ENCODE results near the gene ANKRD36.
"Not testable (repeated sequence)": the region's sequence is repeated elsewhere in the genome, so short reads cannot be mapped to it uniquely, and the experiment has no call there.

The ANKRD36 gene

GRCh38 chr2:97113882-97114255, 916 bp downstream of the ANKRD36 start:
- DNase-seq (ENCODE audit: low read depth), result not testable (repeated sequence)

GRCh38 chr2:97129090-97129489, 16.1 kb downstream of the ANKRD36 start:
- not testable (repeated sequence) for DNase-seq (ENCODE audit: low read depth)

DNA sequence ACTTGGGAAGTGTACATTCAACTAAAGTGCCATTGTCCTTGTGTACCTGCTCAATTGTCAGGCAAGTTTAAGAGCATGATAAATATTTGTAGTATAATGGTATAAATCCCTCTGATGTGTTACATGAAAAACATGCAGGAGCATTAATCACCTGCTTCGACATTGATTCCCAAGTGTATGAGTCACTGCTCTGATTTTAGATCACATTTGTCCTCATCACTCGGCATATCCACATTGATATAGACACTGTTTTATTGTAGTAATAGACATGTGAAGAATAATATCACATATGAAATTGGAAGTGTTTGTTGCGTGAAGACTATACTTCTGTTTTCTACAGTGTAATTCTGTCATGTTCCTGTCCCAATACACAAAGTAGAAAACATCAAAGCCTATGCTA, 31.1 kb downstream of the ANKRD36 start:
- DNase-seq (ENCODE audit: low read depth), result not testable (repeated sequence)

DNA sequence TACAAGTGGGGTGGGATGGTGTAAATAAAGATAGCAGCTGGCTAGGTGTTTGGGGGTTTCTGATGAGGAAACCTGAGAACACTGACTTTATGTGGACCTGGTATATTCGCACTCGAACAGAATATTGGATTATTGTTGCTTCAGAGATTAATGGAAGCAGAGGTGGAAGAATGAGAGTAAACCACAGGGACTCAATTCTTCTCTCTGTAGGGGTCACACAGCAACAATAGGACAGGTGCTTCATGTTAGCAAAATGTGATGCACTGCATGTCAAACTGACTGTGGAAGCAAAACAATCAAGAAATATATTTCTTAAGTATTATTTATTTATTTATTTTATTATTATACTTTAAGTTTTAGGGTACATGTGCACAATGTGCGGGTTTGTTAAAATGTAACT, 53.6 kb downstream of the ANKRD36 start:
- not testable (repeated sequence) for DNase-seq (ENCODE audit: low read depth)

- not testable (repeated sequence) for DNase-seq (ENCODE audit: low read depth)
Observed at GRCh38 chr2:97167938-97168337, 55.0 kb downstream of the ANKRD36 start.

DNA sequence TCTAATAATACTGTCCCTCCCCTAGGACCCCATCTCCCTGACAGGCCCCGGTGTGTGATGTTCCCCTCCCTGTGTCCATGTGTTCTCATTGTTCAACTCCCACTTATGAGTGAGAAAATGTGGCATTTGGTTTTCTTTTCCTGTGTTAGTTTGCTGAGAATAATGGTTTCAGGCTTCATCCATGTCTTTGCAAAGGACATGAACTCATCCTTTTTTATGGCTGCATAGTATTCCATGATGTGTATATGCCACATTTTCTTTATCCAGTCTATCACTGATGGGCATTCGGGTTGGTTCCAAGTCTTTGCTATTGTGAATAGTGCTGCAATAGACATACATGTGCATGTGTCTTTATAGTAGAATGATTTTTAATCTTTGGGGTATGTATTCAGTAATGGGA, 55.6 kb downstream of the ANKRD36 start:
- not testable (repeated sequence) for DNase-seq (ENCODE audit: low read depth)

- not testable (repeated sequence) for DNase-seq (ENCODE audit: low read depth)
Observed at GRCh38 chr2:97180391-97180790, 67.4 kb downstream of the ANKRD36 start.

- not testable (repeated sequence) for DNase-seq (ENCODE audit: low read depth)
Observed at GRCh38 chr2:97195349-97195748, 82.4 kb downstream of the ANKRD36 start.

DNA sequence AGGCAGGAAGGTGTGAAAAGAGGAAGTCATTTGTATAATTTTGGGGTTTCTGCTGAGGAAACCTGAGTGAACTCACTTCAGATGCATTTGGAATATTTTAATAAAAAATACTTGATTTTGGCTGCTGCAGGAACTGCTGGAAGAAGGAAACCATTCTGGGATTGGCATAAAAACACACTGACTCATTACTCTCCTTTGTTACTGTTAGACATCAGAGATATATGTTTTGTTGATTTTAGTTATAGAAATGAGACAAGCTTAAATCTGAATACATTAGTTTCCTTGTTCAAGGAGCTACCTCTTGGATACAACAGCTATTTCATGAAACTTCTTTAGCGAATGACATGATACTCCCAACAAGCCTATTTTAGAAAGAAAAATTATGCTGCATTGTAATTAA, 84.3 kb downstream of the ANKRD36 start:
- DNase-seq (ENCODE audit: low read depth), result not testable (repeated sequence)

DNA sequence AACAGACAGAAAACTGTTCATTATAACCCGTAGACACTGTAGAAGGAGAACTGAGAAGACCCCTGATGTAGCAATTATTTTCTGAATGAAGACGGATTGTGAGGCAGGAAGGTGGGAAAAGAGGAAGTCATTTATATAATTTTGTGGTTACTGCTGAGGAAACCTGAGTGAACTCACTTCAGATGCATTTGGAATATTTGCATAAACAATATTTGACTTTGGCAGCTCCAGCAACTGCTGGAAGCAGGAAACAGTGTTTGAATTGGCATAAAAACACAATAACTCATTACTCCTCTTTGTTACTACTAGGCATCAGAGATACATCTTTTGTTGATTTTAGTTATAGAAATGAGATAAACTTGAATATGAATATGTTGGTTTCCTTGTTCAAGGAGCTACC, 87.9 kb downstream of the ANKRD36 start:
- not testable (repeated sequence) for DNase-seq (ENCODE audit: low read depth)

DNA sequence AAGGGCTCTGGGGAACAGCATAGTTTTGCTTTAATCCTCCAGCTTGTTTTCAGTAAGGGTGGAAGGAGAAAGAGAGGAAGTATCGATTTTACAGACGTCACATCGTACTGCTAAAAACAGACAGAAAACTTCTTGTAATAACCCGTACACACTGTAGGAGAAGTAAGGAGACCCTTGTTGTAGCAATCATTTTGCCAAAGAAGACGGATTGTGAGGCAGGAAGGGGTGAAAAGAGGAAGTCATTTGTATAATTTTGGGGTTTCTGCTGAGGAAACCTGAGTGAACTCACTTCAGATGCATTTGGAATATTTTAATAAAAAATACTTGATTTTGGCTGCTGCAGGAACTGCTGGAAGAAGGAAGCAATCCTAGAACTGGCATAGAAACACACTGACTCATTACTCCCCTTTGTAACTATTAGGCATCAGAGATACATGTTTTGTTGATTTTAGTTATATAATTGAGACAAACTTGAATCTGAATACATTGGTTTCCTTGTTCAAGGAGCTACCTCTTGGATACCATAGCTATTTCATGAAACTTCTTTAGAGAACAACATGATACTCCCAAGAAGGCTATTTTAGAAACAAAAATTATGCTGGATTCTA, 89.8 kb downstream of the ANKRD36 start:
- DNase-seq (ENCODE audit: low read depth), result not testable (repeated sequence)

DNA sequence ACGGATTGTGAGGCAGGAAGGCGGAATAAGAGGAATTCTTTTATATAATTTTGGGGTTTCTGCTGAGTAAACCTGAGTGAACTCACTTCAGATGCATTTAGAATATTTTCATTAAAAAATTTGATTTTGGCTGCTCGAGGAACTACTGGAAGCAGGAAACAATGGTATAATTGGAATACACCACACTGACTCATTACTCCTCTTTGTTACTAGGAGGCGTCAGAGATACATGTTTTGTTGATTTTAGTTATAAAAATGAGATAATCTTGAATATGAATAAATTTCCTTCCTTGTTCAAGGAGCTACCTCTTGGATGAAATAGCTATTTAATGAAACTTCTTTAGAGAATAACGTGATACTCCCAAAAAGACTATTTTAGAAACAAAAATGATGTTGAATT, 97.4 kb downstream of the ANKRD36 start:
- no peak for DNase-seq (ENCODE audit: low read depth)

- DNase-seq (ENCODE audit: low read depth), result not testable (repeated sequence)
Observed at GRCh38 chr2:97215025-97215424, 102.1 kb downstream of the ANKRD36 start.

DNA sequence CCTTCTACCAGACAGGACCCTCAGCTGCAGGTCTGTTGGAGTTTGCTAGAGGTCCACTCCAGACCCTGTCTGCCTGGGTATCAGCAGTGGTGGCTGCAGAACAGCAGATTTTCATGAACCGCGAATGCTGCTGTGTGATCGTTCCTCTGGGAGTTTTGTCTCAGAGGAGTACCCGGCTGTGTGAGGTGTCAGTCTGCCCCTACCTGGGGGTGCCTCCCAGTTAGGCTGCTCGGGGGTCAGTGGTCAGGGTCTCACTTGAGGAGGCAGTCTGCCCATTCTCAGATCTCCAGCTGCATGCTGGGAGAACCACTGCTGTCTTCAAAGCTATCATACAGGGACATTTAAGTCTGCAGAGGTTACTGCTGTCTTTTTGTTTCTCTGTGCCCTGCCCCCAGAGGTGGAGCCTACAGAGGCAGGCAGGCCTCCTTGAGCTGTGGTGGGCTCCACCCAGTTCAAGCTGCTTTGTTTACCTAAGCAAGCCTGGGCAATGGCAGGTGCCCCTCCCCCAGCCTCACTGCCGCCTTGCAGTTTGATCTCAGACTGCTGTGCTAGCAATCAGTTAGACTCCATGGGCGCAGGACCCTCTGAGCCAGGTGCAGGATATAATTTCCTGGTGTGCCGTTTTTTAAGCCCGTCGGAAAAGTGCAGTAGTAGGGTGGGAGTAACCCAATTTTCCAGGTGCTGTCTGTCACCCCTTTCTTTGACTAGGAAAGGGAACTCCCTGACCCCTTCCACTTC, 118.1 kb downstream of the ANKRD36 start:
- not testable (repeated sequence) for DNase-seq (ENCODE audit: low read depth)

- DNase-seq (ENCODE audit: low read depth), result not testable (repeated sequence)
Observed at GRCh38 chr2:97232981-97233380, 120.0 kb downstream of the ANKRD36 start.

DNA sequence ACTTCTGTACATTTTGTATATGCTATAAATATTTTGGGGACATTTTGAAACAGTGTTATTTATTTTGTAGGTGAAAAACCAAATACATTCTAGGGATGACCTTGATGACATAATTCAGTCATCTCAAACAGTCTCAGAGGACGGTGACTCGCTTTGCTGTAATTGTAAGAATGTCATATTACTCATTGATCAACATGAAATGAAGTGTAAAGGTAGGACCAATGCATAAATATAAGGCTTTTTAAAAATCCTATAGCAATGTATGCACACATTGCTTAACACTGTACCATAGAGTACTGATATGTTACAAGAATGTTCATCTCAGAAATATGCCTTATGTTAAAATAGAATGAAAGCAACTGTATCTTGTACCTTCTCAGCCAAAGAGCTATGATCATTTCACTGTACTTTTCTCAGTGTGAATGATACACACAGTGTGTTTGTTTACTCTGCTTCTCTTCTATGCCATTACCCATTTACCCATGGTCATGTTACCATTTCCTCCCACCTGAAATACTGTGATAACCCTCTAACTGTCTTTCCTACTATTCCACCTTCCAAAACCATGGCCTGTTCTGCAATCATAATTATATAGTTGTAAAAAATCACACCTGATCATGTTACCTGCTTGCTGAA, 120.8 kb downstream of the ANKRD36 start:
- DNase-seq (ENCODE audit: low read depth), result not testable (repeated sequence)

- not testable (repeated sequence) for DNase-seq (ENCODE audit: low read depth)
Observed at GRCh38 chr2:97261192-97261591, 148.2 kb downstream of the ANKRD36 start.

DNA sequence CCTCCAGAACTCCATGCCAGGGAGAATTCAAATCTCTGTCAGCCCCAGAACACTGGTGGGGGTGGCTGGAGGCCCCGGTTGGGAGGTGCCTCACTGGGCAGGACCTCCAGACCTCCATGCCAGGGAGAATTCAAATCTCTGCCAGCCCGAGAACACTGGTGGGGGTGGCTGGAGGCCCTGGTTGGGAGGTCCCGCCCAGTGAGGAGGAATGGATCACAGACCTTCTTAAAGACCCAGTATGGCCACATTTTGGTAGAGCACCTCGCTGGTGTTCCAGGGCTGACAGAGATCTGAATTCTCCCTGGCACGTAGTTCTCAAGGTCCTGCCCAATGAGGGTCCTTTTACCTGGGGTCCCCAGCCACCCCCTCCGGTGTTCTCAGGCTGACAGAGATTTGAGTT, 153.5 kb downstream of the ANKRD36 start:
- not testable (repeated sequence) for DNase-seq (ENCODE audit: low read depth)

GRCh38 chr2:97267411-97268074, 154.6 kb downstream of the ANKRD36 start:
- no peak for DNase-seq (ENCODE audit: low read depth)

DNA sequence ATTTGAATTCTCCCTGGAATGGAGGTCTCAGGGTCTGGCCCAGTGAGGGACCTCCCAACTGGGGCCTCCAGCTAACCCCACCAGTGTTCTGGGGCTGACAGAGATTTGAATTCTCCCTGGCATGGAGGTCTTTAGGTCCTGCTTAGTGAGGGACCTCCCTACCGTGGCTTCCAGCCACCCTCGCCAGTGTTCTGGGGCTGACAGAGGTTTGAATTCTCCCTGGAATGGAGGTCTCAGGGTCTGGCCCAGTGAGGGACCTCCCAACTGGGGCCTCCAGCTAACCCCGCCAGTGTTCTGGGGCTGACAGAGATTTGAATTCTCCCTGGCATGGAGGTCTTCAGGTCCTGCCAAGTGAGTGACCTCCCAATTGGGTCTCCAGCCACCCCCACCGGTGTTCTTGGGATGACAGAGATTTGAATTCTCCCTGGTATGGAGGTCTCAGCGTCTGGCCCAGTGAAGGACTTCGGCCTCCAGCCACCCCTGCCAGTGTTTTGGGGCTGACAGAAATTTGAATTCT, 155.2 kb downstream of the ANKRD36 start:
- not testable (repeated sequence) for DNase-seq (ENCODE audit: low read depth)

DNA sequence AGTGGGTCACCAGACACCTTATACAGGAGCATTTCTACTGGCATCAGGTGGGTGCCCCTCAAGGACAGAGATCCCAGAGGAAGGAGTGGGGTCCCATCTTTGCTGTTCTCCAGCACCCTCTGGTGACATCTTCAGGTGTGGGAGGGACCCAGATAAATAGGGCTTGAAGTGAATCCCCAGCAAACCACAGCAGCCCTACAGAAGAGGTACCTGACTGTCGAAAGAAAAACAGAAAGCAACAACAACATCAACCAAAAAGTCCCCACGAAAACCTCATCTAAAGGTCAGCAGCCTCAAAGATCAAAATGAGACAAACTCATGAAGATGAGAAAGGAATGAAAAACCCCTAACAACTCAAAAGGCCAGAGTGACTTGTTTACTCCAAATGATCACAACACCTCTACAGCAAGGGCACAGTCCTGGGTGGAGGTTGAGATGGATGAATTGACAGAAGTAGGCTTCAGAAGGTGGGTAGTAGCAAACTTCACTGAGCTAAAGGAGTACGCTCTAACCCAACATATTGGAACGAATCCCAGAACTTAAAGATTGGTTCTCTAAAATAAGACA, 163.4 kb downstream of the ANKRD36 start:
- not testable (repeated sequence) for DNase-seq (ENCODE audit: low read depth)

DNA sequence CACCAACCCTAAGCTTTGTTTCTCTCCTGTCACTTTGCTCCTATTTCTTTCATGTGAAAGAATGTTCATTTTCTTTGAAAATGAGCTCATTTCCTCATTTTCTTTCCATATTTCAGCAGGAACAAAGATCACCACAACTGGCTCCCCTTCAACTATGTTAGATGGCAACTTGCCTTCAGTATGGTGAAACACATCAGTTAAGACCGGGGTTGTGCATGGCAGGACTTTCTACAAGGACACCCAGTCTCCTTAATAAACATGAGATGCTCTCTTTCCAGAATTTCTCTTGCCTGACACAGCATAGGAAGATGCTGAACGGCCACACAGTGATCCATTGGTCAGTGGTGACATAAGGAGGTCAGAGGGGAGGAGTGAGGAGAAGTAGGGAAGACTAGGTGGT, 172.2 kb downstream of the ANKRD36 start:
- DNase-seq (ENCODE audit: low read depth), result not testable (repeated sequence)
